AG10803 (cell line): Measurements from ENCODE around the gene CEBPG.

ENCODE experiments used
- DNase-seq: peaks from one replicate; pipeline ENCODE4 v3.0.0; 2010; ENCODE audit warnings: low read depth
- H3K4me3 ChIP-seq: 2 replicates; pipeline ENCODE4 v1.5.1; 2011; ENCODE audit warnings: mild to moderate bottlenecking, low read length, control low read depth
- TF ChIP-seq, protein P1 (sequence below): conservative IDR thresholded peaks from 2 replicates; pipeline ENCODE4 v1.5.1; 2011; ENCODE audit warnings: mild to moderate bottlenecking, low read length, control low read depth, inconsistent platforms

CEBPG gene

DNA sequence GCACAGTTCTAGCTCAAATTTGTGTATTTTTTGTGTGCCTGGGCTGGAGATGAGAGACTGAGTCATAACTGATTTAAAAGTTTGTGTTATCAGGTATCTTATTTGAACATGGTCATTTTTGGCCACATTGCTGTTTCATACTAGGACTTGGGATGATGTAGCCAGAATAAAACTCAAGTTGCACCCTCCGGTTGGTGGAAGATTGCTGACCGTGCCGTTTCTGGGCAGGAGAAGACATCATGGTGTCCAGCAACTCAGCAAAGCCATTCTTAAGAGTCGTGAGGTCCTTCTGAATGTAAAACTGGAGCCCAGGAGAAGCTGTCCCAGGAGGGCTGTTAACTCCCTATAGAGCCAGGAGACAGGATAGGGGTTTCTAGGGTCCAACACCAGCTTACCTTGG lies 7.6 kb downstream of the CEBPG start:
- no peak overlapping the region for H3K4me3 ChIP-seq
- TF ChIP-seq, protein P1, sequence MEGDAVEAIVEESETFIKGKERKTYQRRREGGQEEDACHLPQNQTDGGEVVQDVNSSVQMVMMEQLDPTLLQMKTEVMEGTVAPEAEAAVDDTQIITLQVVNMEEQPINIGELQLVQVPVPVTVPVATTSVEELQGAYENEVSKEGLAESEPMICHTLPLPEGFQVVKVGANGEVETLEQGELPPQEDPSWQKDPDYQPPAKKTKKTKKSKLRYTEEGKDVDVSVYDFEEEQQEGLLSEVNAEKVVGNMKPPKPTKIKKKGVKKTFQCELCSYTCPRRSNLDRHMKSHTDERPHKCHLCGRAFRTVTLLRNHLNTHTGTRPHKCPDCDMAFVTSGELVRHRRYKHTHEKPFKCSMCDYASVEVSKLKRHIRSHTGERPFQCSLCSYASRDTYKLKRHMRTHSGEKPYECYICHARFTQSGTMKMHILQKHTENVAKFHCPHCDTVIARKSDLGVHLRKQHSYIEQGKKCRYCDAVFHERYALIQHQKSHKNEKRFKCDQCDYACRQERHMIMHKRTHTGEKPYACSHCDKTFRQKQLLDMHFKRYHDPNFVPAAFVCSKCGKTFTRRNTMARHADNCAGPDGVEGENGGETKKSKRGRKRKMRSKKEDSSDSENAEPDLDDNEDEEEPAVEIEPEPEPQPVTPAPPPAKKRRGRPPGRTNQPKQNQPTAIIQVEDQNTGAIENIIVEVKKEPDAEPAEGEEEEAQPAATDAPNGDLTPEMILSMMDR, result no peak
- DNase-seq, result no peak

GRCh38 chr19:33382006-33382405 lies 8.5 kb downstream of the CEBPG start:
- H3K4me3 ChIP-seq, result no peak overlapping the region
- TF ChIP-seq, protein P1, result no peak
- no peak for DNase-seq

DNA sequence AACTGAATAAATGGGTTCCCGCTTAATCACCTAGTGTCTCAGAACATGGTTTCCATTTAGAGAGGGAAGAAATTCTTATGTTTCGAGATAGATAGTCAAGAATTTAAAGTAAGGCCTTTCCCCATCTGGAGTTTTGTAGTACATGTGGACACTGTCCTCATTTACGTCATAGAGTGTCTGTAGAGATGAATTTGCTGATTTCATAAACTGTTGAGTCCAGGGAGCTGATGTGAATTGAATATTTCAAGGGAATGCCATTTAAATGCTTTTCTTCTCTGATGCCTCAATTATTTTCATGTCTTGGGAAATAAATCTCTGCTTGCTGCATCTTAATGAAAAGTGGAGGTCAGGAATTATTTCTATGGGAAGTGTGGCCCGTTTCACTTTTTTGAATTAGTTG lies 9.5 kb downstream of the CEBPG start:
- DNase-seq, result no peak
- no peak overlapping the region for H3K4me3 ChIP-seq
- TF ChIP-seq, protein P1, result no peak

GRCh38 chr19:33383720-33384292 lies 10.3 kb downstream of the CEBPG start:
- H3K4me3 ChIP-seq, result no peak overlapping the region
- TF ChIP-seq, protein P1, result no peak
- no peak for DNase-seq

DNA sequence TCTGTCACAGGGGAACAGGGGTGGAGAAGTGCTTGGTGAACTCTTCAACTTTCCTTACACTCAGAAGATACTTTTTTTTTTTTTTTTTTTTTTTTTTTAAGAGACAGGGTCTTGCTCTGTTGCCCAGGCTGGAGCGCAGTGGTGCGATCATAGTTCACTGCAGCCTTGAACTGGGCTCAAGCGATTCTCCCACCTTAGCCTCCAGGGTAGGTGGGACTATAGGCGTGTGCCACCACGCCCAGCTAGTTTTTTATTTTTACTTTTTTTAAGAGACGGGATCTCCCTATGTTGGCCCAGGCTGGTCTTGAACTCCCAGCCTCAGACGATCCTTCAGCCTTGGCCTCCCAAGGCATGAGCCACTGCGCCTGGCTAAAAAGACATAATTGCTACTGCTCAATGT lies 11.5 kb downstream of the CEBPG start:
- TF ChIP-seq, protein P1, result no peak
- no peak for DNase-seq
- no peak overlapping the region for H3K4me3 ChIP-seq

- DNase-seq, result no peak
- no peak overlapping the region for H3K4me3 ChIP-seq
- TF ChIP-seq, protein P1, result no peak
Measured at GRCh38 chr19:33385956-33386355, 12.4 kb downstream of the CEBPG start.

DNA sequence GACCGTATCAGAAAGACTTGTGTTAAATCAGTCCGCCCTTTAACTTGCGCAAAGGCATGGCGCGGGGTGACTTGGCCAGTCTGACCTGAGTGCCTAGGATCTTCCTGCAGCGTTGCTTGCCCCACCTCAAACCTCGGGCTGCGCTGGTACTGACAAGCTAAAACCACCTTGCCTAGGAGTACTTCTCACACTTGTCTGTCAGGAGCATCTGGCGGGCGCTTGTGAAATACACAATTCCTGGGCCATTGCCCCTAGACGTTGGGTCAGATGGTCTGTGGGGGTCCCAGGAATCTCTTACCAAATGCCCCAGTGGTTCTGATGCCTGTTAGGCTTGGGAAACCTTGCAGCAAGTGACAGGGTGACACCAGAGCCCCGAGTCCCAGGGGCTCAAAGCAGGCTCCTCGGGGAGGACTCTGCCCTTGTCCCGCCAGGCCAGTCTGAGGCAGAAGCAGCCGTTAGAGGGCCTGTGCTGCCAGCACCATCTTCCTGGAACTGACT lies 12.9 kb downstream of the CEBPG start:
- TF ChIP-seq, protein P1, result no peak
- no peak for DNase-seq
- no peak overlapping the region for H3K4me3 ChIP-seq
